GM21619 (cell line): Measurements from ENCODE around the gene CA11.

Source experiments
- ATAC-seq: cut with Tn5 transposase; IDR thresholded peaks from one replicate; pipeline ENCODE4 v1.9.1; 2021; ENCODE audit not compliant: unreplicated experiment

The CA11 gene

GRCh38 chr19:48630296-48631063 lies 15.5 kb downstream of the CA11 start:
- no peak for ATAC-seq

- no peak for ATAC-seq
Measured at GRCh38 chr19:48629599-48630295, 16.2 kb downstream of the CA11 start.

DNA sequence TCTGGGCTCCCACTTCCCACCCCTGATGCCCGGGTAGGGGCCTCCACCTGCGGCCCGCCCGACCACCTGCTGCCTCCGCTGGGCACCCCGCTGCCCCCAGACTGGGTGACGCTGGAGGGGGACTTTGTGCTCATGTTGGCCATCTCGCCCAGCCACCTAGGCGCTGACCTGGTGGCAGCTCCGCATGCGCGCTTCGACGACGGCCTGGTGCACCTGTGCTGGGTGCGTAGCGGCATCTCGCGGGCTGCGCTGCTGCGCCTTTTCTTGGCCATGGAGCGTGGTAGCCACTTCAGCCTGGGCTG lies 16.7 kb downstream of the CA11 start:
- no peak for ATAC-seq

DNA sequence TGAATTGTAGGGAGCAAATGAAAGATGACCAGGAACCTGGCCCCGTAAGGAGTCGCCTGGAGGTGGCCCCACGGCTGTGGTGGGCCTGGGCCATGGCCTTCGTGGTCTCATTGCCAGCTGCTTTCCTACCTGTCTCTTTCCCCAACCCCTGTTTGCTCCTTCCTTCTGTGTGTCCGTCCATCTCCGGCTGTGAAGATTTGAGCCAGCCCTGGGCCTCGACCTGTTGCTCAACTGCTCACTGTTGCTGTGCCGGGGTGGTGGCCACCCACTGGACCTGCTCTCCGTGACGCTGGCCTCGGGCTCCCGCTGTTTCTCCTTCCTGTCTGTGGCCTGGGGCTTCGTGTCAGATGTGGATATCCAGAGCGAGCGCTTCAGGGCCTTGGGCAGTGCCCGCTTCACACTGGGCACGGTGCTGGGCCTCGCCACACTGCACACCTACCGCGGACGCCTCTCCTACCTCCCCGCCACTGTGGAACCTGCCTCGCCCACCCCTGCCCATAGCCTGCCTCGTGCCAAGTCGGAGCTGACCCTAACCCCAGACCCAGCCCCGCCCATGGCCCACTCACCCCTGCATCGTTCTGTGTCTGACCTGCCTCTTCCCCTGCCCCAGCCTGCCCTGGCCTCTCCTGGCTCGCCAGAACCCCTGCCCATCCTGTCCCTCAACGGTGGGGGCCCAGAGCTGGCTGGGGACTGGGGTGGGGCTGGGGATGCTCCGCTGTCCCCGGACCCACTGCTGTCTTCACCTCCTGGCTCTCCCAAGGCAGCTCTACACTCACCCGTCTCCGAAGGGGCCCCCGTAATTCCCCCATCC lies 17.3 kb downstream of the CA11 start:
- no peak for ATAC-seq

DNA sequence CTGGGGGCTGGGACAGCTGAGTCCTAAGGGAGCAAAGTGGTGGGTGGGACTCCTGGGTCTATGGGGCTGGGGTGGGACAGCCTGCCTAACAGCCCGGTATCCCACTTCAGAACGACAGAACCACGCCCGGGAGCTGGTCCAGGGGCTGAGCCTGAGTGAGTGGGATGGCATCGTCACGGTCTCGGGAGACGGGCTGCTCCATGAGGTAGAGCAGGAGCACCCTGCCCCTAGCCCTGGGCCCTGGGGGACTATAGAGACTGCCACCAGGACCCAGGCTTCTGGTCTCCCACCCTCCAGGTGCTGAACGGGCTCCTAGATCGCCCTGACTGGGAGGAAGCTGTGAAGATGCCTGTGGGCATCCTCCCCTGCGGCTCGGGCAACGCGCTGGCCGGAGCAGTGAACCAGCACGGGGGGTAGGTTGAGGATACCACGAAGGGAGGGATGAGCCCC lies 18.1 kb downstream of the CA11 start:
- no peak for ATAC-seq

- no peak for ATAC-seq
Measured at GRCh38 chr19:48627201-48627864, 18.7 kb downstream of the CA11 start.

- no peak for ATAC-seq
Measured at GRCh38 chr19:48625891-48626327, 20.1 kb downstream of the CA11 start.

DNA sequence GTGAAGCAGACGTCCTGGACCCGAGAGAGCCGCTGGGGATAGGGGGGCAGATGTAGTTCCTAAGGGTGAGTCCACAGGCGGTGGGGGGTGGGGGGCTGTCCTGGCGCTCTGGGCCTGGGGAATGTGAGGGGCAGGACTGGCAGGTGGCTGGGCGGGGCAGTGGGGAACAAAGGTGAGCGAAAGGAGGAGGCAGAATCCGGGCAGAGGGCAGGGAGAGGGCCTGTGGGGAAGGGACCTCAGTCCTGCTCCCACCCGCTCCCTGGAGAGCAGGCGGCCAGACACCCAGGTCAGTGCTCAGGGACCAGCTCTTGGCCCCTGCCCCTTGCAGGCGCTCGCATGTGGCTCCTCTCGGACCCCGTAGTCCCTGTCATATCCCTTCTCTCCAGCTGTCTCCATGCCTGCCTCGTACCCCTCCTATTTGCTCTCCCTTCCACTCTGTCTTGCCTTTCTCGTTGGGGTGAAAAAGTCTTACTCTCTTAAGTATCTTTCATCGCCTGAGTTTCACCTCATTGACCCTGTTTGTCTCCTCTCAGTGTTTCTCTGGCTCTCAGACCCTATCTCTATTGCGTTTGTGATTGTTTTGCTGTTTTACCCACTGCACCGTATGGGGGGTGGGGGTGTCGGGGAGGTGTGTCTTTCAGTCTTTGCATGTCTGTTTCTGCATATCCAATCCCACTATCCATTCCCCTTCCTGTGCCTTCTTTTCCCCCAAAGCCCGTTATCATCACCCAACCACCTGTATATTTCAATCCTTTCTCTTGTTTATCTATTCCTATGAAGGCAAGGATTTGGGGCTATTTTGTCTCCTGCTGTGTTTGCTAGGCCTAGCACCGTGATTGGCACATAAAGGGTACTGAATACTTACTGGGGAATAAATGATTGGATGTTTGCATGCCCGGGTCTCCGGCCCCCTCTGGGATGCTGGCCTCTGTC lies 20.9 kb downstream of the CA11 start:
- ATAC-seq: no peak

GRCh38 chr19:48624067-48624594 lies 21.9 kb downstream of the CA11 start:
- ATAC-seq: peak; percentile 53

DNA sequence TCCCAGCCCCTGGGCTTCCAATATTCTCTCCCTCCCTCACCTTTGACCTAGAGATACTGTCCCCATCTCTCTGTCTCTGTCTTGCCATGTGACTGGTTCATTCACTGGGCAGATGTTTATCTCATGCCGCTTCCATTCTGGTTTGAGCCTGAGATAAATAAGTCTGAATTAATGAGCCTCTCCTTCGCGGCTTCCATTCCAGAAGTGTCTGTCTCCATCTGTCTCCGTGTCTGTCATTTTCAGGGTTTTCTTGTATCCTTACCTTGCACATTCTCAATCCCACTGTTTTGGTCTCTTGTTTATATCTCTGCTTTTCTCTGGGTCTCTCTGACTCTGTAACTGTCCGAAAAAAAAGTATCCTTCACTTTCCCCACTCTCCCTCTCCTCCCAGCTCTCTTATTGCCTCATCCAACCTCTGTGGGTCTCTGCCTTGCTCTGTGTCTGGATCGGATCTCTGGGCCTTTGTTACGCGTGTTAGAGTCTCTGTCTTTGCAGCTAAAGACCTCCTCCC lies 22.4 kb downstream of the CA11 start:
- ATAC-seq: no peak

GRCh38 chr19:48619692-48620585 lies 26.0 kb downstream of the CA11 start:
- no peak for ATAC-seq

GRCh38 chr19:48618916-48619691 lies 26.9 kb downstream of the CA11 start, which contains the start of the genes RPL18 and SPHK2:
RPL18 (minus strand) TSS chr19:48619178; CDS start chr19:48619143, 35 bp downstream.
SPHK2 (plus strand) TSS chr19:48619506; CDS start chr19:48620515, 1,009 bp downstream.
- ATAC-seq: peak; percentile 79

DNA sequence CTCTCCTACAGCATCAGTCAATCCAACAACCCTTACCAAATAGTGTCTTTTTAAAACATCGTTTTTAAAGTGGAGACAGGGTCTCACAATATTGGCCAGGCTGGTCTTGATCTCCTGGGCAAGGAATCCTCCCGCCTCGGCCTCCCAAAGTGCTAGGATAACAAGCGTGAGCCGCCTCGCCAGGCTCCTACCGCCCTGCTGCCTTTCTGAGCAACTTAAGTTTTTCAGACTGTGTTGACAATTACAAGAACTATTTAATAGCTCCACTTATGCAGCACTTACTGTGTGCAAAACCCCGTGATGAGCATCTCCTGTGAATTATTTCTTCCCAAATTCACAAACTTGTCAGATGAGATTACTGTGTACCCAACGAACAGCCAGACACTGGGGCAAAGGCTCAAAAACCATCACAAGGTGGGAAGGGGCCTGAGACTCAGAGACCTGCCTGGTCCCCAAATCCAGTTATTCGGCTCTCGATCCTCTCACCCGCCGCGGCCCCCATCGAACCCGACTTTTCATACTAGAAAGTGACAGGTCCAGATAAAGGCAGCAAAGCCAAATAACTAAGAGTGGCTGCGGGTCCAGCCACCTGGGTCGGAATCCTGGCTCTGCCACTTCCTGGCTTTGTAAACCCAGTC lies 27.6 kb downstream of the CA11 start:
- no peak for ATAC-seq

GRCh38 chr19:48617146-48617937 lies 28.6 kb downstream of the CA11 start:
- no peak for ATAC-seq

DNA sequence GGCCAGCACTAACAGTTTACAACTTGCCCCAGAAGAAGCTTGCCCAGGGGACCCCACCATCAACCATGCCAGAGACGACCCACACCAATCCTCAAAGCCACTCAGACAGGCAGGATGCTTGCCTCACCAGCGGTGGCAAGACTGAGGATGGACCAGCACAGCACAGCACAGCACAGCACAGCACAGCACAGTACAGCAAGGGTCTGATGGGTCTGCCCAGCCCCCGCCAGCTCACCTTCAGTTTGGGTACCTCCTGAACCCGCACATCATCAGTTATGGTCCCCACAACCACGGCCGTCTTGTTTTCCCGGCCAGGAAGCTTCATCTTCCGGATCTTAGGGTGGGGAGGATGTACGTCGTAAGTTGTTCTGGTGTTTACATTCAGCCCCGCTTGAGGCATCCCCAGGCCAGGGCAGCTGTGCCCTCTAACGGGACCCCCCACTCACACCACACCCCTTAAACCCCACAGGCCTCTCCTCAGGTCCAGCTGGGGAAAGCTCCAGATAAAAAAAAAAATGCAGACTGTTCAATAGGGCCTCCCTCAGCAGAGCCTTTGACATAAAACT lies 29.4 kb downstream of the CA11 start:
- no peak for ATAC-seq

GRCh38 chr19:48616041-48616436 lies 29.9 kb downstream of the CA11 start:
- no peak for ATAC-seq
